ENCODE results near the gene YIF1A.
"Not testable (repeated sequence)": the region's sequence is repeated elsewhere in the genome, so short reads cannot be mapped to it uniquely, and the experiment has no call there.

The YIF1A gene

GRCh38 chr11:66268952-66269905 is 19.7 kb downstream of the YIF1A start:
- DNase-seq (ENCODE audit: low read depth) = no peak

GRCh38 chr11:66268244-66268951 is 20.5 kb downstream of the YIF1A start, which contains the start of gene RAB1B:
TSS of gene RAB1B (plus strand) at chr11:66268639. CDS start at chr11:66268680, 41 bp downstream.
- DNase-seq (ENCODE audit: low read depth) = peak; percentile 98

GRCh38 chr11:66267379-66268243 is 21.3 kb downstream of the YIF1A start:
- peak; percentile 87 for DNase-seq (ENCODE audit: low read depth)

DNA sequence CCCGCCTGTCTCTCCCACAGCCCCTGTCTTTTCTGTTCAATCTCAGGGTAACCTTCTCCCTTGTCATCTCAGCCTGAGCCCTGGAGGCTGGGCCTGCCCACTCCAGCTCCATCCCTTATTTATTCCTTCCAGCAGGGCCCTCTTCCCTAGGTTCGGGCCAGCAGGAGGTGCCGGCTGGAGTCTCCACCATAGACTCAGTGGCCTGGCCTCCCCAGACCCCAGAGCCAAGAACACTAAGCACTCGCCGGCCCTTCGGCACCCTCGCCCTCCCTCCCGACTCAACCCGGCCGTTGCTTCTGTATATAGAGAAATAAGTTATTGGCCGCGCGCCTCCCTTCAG is 21.9 kb downstream of the YIF1A start:
- no peak for DNase-seq (ENCODE audit: low read depth)

- no peak for DNase-seq (ENCODE audit: low read depth)
These were observed 22.4 kb downstream of the YIF1A start for GRCh38 chr11:66266378-66267038.

DNA sequence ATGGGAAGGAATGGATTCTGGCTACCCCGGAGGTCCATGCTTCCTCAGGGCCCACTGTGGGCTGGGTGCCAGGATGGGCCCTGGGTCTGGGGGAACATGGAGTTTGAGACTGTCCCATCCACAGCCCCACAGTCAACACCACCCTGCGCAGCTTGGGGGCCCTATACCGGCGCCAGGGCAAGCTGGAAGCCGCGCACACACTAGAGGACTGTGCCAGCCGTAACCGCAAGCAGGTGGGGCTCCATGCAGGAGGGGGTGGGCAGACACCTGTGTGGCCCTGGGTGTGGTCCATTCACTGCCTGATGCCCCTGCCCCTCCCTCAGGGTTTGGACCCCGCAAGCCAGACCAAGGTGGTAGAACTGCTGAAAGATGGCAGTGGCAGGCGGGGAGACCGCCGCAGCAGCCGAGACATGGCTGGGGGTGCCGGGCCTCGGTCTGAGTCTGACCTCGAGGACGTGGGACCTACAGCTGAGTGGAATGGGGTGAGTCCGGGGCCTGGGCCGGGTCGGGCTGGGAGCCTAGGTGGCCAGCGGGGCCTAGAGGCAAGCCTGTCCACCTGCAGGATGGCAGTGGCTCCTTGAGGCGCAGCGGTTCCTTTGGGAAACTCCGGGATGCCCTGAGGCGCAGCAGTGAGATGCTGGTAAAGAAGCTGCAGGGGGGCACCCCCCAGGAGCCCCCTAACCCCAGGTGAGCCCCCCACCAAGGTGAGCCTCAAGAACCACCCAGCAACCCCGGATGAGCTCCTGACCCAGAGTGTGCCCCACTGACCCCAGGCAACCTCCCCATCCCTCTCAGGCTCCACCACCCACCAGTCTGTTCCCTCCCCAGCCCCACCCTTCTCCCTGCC is 23.2 kb downstream of the YIF1A start:
- no peak for DNase-seq (ENCODE audit: low read depth)

GRCh38 chr11:66264914-66265313 is 24.0 kb downstream of the YIF1A start:
- no peak for DNase-seq (ENCODE audit: low read depth)

- no peak for DNase-seq (ENCODE audit: low read depth)
These were observed 24.6 kb downstream of the YIF1A start for GRCh38 chr11:66264383-66264782.

GRCh38 chr11:66263785-66264184 is 25.2 kb downstream of the YIF1A start:
- DNase-seq (ENCODE audit: low read depth) = no peak

DNA sequence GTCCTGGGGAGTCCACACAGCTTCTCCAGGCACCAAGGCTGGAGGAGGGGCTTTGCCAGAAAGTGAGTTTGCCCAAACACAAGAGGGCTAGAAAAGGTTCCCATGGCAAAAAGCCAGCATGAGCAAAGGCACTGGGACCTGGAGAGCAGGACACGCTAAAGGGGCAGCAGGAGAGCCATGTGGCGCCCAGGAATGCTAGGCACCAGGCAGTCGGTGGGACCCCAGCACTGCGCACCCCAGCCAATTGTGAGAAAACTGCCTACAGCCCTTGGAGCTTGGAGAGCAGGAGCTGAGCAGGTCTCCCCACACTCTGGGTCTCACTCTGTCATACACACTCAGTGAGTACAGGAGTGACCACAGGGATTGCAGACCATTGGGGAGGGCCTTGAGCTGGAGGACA is 25.7 kb downstream of the YIF1A start:
- no peak for DNase-seq (ENCODE audit: low read depth)

- no peak for DNase-seq (ENCODE audit: low read depth)
These were observed 26.2 kb downstream of the YIF1A start for GRCh38 chr11:66262696-66263095.

DNA sequence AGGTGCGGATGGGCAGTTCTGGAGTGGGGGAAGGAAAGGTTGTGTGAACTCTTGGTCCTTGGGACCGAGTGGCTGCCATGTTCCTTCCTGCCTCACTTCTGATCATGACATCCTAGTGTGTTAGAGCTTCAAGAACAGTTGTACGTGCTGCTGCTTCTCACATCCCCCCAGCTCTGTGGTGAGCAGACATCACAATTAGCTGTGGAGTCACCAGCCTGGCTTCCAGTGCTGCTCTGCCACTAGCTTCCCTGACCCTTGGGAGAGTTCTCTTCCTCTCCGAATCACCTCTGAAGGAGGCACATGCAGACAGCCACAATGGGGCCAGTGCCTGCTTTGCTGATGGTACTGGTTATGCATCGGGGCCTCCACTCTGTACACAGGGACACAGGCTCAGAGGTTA is 26.8 kb downstream of the YIF1A start:
- DNase-seq (ENCODE audit: low read depth) = no peak

DNA sequence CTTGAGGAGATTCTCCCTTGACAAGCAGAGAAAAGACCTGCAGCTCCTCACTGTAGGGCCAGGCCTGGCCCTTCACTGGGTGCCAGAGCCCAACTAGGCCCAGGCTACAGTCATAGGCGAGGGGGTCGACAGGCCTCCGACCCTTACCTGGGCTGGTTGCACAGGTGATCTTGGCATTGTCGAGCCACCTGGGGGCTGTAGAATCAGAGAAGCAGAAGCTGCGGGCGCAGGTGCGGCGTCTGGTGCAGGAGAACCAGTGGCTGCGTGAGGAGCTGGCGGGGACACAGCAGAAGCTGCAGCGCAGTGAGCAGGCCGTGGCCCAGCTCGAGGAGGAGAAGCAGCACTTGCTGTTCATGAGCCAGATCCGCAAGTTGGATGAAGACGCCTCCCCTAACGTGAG is 27.4 kb downstream of the YIF1A start:
- DNase-seq (ENCODE audit: low read depth) = no peak

DNA sequence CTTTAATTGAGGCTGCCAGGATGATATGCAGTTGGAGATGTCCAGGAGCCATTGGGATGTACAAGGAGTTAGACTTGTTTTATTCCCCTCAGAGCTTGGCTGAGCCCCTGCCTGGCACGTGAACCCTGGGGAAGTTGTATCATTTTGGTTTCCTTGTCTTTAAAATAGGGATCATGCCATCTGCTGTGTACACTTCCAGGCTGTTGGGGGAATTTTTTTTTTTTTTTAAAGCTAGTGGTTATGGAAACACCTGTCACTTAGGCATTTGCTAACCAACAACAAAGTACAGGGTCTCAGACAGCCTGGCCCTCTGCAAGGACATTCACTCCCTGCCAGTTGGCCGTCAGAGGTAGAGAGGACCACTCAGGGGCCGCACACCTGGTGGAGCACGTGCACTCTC is 29.0 kb downstream of the YIF1A start:
- no peak for DNase-seq (ENCODE audit: low read depth)

GRCh38 chr11:66259225-66259624 is 29.7 kb downstream of the YIF1A start:
- no peak for DNase-seq (ENCODE audit: low read depth)

GRCh38 chr11:66258473-66258893 is 30.5 kb downstream of the YIF1A start:
- no peak for DNase-seq (ENCODE audit: low read depth)

DNA sequence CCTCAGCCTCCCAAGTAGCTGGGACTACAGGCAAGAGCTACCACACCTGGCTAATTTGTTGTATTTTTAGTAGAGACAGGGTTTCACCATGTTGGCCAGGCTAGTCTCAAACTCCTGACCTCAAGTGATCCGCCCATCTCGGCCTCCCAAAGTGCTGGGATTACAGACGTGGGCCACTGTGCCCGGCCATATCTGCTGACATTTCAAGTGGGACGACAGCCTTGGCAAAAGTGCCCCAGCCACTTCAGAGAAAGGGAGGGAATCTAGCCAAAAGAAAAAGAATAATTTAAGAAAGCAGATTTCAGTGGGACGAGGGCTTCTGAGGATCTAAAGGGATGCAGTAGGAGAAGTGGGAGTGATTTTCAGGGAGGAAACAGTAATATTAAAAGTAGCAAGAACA is 35.9 kb downstream of the YIF1A start:
- DNase-seq (ENCODE audit: low read depth) = not testable (repeated sequence)

- no peak for DNase-seq (ENCODE audit: low read depth)
These were observed 37.1 kb downstream of the YIF1A start for GRCh38 chr11:66251809-66252208.

GRCh38 chr11:66248903-66249302 is 40.0 kb downstream of the YIF1A start:
- DNase-seq (ENCODE audit: low read depth) = no peak

- no peak for DNase-seq (ENCODE audit: low read depth)
These were observed 41.1 kb downstream of the YIF1A start for GRCh38 chr11:66247801-66248200.

DNA sequence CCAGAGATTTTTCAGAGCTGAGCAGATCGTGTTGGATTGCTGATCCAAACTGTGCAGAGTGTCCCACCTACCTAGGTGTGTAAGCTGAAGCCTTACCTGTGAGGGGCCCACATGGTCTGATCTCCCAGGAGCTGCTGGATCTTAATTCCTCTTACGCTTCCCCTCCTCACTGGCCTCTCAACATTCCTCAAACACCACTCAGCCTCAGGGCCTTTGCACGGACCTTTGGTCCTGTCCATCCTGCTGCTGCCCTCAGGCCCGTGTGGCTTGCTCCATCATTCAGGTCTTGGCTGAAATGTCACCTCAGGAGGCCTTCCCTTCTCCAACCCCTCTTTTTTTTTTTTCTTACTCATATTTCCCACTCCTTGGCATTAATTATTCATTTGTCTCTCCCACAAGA is 41.6 kb downstream of the YIF1A start:
- no peak for DNase-seq (ENCODE audit: low read depth)
